ELR (cell line): Measurements from ENCODE around the gene NBPF12.
"Not testable (repeated sequence)": the region's sequence is repeated elsewhere in the genome, so short reads cannot be mapped to it uniquely, and the experiment has no call there.

Experiments used
- DNase-seq: peaks from one replicate; pipeline ENCODE4 v3.0.0-alpha.2; 2015; ENCODE audit warnings: low read depth

Gene NBPF12

GRCh38 chr1:146938242-146938902 is at the start of gene NBPF12:
Gene NBPF12, plus strand, starts transcription at chr1:146938324. Its CDS starts 21,820 bp downstream, at chr1:146960144.
- DNase-seq, result peak; percentile 82

GRCh38 chr1:146891355-146891754 is 46.8 kb upstream of the NBPF12 start:
- DNase-seq, result not testable (repeated sequence)

DNA sequence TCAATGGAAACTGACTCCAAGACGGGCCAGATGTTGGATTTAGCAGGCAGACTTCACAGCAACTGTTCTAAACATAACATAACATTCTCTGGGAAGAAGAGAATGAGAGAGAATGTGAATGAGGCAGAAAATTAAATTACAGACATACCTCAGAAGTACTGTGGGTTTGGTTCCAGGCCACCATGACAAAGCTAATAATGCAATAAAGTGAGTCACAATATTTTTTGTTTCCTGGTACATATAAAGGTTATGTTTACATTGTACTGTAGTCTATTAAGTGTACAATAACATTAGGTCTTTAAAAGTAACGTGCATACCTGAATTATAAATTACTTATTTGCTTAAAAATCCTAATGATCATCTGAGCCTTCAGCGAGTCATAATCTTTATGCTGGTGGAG is 45.8 kb upstream of the NBPF12 start:
- DNase-seq, result not testable (repeated sequence)

DNA sequence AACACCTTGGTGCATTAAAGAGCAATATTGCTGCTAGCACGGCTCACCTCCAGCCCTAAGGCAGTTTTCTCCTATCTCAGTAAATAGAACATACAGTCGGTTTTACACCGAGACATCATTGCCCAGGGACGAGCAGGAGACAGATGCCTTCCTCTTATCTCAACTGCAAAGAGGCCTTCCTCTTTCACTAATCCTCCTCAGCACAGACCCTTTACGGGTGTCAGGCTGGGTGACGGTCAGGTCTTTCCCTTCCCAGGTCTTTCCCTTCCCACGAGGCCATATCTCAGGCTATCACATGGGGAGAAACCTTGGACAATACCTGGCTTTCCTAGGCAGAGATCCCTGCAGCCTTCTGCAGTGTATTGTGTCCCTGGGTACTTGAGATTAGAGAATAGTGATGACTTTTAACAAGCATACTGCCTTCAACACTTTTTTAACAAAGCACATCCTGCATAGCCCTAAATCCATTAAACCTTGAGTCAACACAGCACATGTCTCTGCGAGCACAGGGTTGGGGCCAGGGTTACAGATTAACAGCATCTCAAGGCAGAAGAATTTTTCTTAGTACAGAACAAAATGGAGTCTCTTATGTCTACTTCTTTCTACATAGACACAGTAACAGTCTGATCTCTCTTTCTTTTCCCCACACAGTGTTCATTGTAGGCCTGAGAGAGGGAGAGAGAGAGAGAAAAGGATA is 30.4 kb upstream of the NBPF12 start:
- DNase-seq, result not testable (repeated sequence)

DNA sequence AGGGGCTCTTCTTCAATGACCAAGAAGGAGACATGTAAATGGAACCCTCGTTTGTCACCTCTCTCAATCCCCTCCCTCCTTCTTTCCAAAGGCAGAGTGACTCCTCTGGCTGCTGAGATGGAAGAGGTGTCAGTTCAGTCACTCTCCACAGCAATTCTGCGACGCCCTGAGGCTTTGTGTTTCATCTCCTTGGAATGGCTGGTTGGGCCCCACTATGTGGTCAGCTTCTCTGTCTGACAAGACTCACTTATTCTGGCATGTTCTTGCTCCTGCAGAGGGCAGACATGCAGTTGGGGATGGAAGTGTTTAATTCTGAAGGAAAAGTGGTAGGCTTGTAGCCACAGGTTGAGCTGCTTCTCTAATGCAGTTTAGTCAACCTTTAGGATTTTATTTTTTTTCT is 25.1 kb upstream of the NBPF12 start:
- peak; percentile 69 for DNase-seq

GRCh38 chr1:146920811-146921210 is 17.3 kb upstream of the NBPF12 start:
- DNase-seq, result not testable (repeated sequence)

DNA sequence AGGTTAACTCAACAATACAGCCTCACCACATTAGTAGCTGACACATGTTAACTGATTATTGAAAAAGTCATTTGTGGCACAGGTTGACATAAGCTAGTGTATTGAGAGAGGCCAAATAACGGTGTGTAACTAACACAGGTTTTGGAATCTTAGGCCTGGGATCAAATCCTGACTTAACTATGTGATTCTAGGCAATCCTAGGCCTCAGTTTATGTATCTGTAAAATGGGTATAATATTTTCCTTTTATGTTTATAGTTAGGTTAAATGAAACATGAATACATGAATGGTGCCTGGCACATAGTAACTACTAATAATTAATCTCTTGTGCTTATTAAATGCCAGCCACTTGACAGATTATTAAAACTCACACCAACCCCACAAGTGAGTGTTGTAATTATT is 15.5 kb upstream of the NBPF12 start:
- not testable (repeated sequence) for DNase-seq

GRCh38 chr1:146924106-146924505 is 14.0 kb upstream of the NBPF12 start:
- not testable (repeated sequence) for DNase-seq

GRCh38 chr1:146926413-146926812 is 11.7 kb upstream of the NBPF12 start:
- DNase-seq, result not testable (repeated sequence)

DNA sequence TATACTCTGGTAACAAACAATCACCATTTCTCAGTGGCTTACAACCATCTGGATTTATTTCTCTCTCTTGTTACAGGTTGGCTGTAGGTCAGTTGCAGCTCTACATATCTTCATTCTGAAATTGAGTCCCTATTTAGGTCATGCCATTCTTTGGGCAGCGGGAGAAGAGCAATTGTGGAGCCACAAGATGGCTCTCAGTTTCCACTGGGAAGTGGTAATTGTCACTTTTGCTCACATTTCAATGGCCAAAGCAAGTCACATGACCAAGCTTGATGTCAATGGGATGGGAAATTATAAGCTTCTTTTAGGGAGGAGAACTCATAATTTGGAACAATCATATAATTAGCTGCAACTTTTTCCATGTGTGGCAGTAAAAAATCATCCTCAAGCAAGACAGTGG is 7.9 kb upstream of the NBPF12 start:
- DNase-seq, result not testable (repeated sequence)

DNA sequence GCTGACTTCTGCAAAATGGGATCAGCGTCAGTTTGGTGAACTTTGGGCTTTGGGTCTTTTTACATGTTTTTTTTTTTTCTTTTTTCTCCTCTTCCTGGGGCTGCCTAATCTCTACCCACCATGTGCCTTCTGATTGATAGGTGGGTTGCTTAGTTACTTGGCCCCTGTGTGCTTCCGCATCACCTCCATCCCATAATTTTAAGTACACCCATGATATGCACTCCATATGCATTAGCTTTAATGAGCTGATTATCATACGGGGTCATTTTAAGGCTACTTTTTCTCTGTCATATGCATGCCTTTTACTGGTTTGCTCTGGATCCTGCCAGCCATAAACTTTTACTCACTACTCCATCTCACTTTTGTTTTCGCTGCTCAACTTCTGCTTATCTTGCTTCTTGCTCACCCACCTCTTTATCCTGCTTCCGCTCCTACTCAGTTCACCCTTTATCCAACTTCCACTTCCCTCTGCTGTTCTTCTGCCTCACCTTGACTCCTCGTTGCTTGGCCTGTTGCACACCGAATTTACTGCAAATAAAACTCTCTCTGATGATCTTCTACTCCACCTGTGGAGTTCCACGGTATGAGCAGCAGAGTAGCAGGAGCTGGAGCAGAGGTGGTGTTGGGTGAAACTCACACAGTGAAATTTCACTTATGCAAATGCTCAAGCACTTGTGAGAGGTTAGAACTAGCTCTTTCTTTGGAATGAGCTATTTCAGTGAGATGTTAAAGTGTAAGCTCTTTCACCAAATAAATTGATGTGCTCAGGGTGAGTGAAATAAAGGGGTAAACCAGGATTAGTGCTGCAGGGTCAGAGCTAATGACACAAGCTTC is 3.5 kb upstream of the NBPF12 start:
- not testable (repeated sequence) for DNase-seq

GRCh38 chr1:146937462-146937861 is 662 bp upstream of the NBPF12 start:
- not testable (repeated sequence) for DNase-seq

- peak; percentile 43 for DNase-seq
Measured at GRCh38 chr1:146938927-146939786, 1.0 kb downstream of the NBPF12 start.

DNA sequence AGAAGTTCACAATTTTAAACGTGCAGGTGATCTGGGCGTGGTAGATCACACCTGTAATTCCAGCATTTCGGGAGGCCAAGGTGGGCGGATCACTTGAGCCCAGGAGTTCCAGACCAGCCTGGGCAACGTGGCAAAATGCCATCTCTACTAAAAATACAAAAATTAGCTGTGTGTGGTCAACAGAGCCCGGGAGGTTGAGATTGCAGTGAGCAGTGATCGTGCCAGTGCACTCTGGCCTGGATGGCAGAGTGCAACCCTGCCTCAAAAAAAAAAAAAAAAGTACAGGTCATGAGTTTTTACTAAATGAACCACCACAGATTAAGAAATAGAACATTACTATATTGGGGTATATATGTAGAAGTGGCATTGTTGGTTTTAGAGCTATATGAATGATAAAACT is 2.2 kb downstream of the NBPF12 start:
- not testable (repeated sequence) for DNase-seq

DNA sequence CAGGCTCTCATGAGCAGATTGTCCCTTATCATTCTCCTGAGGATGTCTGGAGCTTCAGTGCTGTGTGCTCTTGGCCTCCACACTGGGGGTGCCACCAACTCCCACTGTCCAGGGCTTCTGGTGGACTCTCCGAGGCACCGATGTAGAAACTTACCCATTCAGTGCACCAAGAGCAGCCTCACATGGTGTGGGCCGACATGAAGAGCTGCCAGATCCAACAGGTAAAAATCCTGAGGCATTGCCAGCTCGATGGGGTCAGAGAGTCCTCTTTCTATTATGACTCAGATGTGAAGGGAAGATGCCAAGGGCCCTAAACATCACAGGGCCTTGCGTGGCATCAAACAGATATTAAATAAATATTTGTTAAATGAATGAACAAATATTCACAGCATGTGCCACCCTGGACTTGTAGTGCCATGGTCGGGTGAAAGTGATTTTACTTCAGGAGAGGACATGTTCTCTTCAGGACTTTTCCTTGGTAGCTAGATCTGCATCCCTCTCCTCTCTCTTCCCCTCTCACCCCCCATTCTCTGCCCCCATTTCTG is 5.3 kb downstream of the NBPF12 start:
- not testable (repeated sequence) for DNase-seq

DNA sequence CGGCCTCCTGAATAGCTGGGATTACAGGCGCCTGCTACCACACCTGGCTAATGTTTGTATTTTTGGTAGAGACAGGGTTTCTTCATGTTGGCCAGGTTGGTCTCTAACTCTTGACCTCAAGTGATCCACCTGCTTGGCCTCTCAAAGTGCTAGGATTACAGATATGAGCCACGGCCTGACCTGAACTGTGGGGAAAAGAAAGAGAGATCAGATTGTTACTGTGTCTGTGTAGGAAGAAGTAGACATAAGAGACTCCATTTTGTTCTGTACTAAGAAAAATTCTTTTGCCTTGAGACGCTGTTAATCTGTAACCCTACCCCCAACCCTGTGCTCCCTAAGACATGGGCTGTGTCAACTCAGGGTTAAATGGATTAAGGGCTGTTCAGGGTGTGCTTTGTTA is 10.0 kb downstream of the NBPF12 start:
- DNase-seq, result not testable (repeated sequence)

DNA sequence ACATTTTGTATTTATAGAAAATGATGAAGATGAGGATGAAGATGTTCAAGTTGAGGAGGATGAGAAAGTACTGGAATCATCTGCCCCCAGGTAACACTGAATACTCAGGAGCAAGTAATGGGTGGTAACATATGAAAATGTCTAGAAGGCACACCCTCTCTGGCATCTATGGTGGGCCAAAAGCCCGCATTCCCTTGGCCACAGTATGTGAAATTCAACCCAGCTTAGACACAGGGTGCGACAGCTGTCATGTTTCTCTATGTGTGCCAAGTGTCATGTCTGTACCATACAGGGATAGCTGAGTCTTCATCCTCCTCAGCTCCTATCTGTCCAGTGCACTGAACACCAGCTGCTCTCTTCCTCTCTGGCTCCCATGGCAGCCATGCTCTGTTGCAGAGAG is 26.2 kb downstream of the NBPF12 start:
- DNase-seq, result not testable (repeated sequence)

DNA sequence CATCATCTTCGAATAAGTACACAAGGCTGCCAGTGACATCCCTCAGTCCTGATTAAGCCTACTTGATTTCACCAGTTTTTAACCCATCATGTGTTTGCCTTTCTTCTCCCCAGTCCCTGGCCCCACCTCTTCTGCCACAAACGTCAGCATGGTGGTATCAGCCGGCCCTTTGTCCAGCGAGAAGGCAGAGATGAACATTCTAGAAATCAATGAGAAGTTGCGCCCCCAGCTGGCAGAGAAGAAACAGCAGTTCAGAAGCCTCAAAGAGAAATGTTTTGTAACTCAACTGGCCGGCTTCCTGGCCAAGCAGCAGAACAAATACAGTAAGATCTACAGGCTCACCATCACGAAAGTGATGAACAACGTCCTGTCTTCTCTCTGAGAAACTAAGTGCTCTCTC is 28.2 kb downstream of the NBPF12 start:
- not testable (repeated sequence) for DNase-seq

GRCh38 chr1:146970656-146971055 is 32.5 kb downstream of the NBPF12 start:
- DNase-seq, result not testable (repeated sequence)

DNA sequence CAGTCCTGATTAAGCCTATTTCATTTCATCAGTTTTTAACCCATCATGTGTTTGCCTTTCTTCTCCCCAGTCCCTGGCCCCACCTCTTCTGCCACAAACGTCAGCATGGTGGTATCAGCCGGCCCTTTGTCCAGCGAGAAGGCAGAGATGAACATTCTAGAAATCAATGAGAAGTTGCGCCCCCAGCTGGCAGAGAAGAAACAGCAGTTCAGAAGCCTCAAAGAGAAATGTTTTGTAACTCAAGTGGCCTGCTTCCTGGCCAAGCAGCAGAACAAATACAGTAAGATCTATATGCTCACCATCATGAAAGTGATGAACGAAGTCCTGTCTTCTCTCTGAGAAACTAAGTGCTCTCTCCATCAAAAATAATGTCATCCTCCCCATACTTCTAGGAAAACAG is 34.6 kb downstream of the NBPF12 start:
- not testable (repeated sequence) for DNase-seq

GRCh38 chr1:146985855-146986254 is 47.7 kb downstream of the NBPF12 start:
- not testable (repeated sequence) for DNase-seq
